K562 treated with DMSO at 1 percent for 24 hours (cell line): ENCODE results near the gene RAB7B. TPM values are rescaled to one million over a fixed set of nuclear protein-coding genes. Genes with fewer than 3 reads are reported as not detected.

ENCODE experiments used
- total RNA-seq: library from RNA; unstranded; fragments of 300-600 nt; gene quantifications from 2 replicates; pipeline ENCODE4 v1.2.3, GENCODE V29; 2022; ENCODE audit warnings: low read depth; ENCODE audit not compliant: insufficient read depth

Gene RAB7B, protein sequence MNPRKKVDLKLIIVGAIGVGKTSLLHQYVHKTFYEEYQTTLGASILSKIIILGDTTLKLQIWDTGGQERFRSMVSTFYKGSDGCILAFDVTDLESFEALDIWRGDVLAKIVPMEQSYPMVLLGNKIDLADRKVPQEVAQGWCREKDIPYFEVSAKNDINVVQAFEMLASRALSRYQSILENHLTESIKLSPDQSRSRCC
- not detected in 2 replicates for total RNA-seq

DNA sequence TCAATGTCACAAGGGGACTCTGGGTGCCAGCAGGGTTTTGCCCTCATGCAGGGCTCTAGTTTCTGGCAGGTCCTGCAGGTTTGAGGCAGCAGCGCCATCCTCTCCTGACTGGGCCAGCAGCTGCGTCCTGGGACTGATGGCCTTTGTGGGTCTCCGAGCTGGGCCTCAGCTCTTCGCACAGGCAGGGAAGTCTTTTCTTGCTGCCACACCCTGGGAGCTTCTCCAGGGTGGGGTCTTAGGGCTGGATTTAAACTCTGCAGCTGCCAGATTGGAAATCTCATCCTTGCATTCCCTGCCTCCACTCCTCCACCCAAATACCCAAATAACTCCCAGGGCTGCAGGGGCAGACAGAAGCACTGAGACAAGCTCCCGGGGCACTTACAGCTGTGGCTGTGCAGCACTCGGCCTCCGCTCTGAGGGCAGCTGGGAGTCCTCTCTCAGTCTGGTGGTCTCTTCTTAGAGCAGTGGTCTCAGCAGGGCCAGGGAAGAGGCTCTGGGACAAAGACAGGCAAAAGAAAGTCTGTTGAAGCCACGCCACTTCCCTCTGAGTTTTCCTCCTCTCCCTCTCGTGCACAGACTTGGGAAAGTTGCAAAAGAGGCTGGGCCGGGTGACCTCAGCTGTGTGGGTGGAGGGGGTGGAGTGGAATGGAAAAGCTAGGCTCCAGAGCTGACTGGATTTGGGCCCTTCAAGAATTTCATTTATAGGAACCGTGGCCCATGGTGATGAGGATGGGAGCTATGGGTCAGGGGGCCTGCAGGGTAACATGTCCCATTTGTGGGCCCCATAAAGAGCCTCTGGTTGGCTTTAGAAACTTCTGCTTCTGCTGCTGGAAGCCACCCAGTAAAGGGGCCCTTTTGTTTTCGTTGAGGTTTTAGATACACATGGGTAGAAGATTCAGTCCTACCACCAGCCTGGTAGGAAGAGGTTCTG is at the start of gene RAB7B:
TSS of gene RAB7B (minus strand) at position 525 of the 931 bp plus-strand sequence. CDS start 9,260 bp downstream, outside the sequence.

DNA sequence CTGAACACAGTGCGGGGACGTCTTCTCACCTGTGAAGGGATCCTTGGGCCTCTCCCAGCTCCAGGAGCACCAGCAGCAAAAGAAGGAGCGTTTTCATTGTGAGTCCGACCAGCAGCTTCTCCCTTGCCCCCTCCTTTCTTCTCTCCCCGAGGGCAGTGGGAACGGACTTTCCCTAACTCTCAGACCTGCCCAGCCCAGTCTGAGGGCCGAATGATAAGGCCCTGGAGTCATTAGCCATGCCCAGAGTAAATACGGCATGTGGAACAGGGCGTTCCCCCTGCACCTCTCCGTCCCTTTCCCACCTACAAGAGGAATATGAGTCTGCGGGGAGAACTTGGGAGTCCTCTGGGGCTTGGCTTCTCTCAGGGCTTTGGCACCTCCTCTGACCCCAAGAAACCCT is 20.5 kb upstream of the RAB7B start, which contains the start of gene CTSE:
TSS of gene CTSE (minus strand) at position 201 of the 400 bp plus-strand sequence. CDS start at position 97, 104 bp downstream.

DNA sequence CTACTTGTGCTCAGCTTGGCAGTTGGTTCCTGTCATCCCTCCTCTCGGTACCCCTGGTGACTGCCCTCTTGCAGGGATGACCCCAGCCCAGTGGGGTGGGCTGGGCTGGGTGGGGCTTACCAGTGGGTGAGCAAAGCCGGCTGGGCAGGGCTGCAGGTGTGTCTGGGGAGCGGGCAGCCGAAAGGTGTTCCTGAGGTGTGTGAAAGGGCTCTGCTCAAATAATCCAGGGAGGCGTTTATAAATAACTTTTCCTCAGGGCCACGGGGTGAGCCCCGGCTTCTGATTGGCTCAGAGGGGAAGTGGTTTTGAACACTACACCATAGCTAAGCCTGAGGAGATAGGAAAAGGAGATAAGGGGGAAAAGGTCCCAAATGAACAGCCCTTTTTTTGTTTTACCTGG is 60.0 kb downstream of the RAB7B start, which contains the start of gene SLC26A9:
TSS of gene SLC26A9 (minus strand) at position 212 of the 400 bp plus-strand sequence. CDS start 7,636 bp downstream, outside the sequence.

Other genes with a start within 250 kb of the RAB7B start
- 16.5 and 16.8 TPM in 2 replicates for gene RAB29, start 227.9 kb downstream of the RAB7B start, total RNA-seq
- gene SLC41A1, start 190.2 kb downstream of the RAB7B start, total RNA-seq = 9.5 and 10.8 TPM in 2 replicates
- not detected in 2 replicates for gene PM20D1, start 153.3 kb downstream of the RAB7B start, total RNA-seq
- gene SLC26A9, start 59.9 kb downstream of the RAB7B start, total RNA-seq = 0.06 and 0.21 TPM in 2 replicates
- gene CTSE, start 20.5 kb upstream of the RAB7B start, total RNA-seq = not detected in 2 replicates
- not detected in 2 replicates for gene RHEX, start 49.8 kb upstream of the RAB7B start, total RNA-seq
- gene AVPR1B, start 114.0 kb upstream of the RAB7B start, total RNA-seq = not detected in 2 replicates
- gene FAM72A, start 199.4 kb upstream of the RAB7B start, total RNA-seq = 10.1 and 12.1 TPM in 2 replicates
- 59.8 and 60.3 TPM in 2 replicates for gene SRGAP2, start 200.1 kb upstream of the RAB7B start, total RNA-seq